T-helper 22 cell (primary cell): ENCODE data around the gene ADAM23.

Experiments
- DNase-seq: peaks from one replicate; pipeline ENCODE4 v3.0.0-alpha.2; 2020; ENCODE audit warnings: low read depth

The ADAM23 gene

DNA sequence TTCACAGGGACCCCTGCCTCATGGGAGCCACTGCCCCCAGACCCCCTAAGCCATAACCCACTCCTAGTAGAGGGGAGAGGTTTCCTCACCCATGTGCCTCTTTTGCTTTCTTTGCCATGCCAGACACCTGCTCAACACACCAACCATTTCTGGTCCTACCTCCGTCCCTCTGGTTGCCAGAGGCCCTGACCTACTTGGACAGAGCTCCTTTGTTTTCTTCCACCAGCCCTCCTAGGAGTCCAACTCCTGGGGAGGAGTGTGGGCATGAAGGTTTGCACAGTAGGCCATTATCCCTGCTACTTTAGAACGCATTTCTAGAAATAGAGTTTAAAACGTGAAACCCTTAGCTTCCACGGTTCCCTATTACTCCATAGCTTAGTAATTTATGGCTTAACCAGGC lies 122.3 kb downstream of the ADAM23 start:
- no peak for DNase-seq

DNA sequence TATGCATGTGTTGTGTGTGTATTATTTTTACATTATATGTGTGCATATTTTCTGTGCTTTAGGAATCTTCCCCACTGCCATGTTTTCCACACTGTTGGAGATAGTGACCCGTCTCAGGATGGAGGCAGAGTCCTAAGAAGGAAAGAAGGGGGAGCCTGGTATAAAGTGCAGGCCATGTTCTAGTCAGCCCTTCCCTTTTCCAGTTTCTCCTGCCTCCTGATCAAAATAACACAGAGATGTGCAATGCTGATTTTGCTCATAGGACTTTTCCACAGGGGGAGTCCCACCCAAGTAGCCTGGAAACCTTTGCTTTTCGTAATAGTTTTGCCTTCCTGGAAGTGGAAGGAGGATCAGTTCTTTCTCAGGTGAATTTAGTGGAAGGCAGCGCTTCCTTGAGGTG lies 126.1 kb downstream of the ADAM23 start:
- DNase-seq: no peak

DNA sequence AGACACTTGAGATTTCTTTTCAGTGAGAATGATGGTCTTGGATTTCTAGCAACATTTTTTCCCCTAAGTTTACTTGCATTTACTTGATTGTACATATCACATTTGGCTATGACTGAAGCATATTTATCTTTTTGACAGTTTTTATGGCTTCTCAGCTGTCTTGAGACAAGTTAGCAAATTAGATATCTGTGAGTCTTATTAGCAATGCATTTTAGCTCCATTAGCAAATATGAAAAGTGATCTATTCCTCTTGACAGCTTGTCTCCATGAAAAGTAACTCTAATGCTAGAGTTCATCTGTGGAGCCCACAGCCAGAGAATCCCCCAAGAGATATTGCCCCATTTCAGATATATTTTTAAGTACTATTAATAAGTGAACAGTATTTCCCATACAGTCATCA lies 126.9 kb downstream of the ADAM23 start:
- DNase-seq: no peak

DNA sequence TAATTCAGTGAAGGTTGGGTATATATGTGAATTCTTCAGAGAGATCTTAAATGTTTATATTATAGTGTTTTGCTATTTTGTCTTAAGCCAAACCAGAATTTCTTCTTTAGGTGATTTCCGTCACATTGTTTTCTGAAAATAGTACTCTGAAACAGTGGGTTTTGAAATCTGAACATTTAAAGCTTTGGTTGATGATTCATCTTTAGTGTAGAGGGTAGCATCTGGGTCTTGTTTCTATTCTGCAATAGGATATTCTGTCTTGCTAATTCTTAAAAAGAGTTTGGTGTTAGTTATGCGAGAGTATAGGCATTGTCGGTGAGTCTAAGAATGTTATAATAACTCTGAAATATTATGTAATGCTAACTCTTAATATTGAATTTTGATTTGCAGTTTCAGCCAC lies 129.4 kb downstream of the ADAM23 start:
- no peak for DNase-seq

DNA sequence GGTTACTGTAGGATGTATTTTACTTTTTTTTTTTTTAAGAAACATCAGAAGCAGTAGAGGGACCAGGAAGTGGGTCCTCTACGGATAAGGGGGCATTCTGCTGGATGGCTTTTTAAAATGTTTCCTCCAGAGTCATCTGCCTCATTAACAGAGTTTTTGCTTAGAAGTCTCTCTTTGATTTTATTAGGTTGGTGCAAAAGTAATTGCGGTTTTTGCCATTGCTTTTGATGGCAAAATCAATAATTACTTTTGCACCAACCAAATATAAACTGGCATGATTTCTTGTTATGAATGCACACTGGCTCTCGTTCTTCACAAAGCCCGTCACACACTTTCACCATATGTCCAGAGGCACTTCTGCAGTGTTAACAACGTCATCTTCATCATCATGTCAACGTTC lies 130.5 kb downstream of the ADAM23 start:
- no peak for DNase-seq

DNA sequence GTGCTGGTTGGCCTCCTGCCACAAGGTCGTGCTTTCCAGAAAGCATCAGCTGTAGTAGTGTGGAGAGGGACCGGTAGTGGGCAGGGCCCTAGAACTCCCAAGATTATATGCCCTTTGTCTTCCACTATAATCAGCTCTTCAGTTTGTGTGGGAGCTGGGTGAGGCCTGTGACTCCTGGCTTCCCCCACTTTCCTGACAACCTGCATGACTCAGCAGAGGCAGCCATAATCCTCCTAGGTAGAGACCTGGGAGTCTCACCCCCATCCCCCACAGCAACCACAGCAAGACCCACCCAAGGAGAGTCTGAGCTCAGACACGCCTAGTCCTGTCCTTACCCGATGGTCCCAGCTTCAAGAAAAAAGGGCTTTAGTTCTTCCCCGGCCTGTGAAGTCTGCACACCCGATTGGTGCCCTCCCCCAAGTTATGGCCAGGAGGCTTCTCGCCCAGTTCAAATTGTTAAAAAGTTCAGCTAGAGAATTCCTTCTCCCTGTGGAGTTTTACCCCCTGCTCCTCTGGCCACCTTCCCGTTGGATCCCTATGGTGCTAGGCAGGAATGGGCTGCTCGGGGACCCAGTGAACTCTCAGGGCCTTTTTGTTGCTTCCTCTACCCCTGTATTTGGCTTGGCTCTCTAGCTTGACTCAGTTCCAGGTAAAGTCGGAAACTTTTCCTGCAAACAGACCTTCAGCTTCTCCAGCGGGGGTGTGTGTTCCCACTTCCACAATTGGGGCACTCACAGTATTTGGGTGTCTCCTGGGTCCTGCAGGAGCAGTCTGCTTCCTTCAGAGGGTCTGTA lies 141.2 kb downstream of the ADAM23 start:
- DNase-seq: no peak

DNA sequence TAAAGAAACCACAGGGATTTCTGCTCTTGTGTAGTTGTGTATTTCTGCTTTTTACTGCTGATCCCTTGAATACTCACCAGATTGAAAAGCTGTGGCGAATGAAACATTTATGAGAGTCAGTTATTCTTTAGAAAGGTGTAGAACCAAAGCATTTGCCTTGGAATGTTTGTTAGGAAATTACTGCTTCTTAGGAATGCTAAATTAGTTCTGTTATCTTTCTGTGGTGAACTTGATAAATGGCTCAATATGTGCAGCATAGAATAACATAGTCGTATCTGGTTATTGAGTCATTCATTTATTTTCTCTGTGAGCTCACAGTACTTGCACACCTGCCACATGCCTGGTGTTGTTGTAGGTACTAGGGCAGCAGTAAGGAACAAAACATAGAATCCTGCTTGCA lies 142.0 kb downstream of the ADAM23 start:
- no peak for DNase-seq

DNA sequence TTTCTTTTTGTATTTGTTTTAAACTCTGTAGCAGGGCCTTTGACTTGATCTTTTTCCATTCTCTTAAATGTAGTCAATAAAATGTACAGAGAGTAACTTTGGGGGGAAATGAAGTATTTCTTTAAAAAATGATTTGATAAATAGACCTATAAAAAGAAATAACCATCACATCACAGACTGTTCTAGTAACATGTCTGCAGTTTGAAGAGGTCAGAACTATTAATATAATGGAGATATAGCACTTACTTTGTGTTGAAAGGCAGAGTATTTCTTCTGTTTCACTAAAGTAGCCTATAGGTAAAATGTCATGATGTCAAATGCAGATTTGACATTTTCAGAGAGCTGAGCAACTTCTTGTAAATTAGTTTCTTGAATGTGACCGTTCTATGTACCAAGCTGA lies 143.3 kb downstream of the ADAM23 start:
- no peak for DNase-seq

DNA sequence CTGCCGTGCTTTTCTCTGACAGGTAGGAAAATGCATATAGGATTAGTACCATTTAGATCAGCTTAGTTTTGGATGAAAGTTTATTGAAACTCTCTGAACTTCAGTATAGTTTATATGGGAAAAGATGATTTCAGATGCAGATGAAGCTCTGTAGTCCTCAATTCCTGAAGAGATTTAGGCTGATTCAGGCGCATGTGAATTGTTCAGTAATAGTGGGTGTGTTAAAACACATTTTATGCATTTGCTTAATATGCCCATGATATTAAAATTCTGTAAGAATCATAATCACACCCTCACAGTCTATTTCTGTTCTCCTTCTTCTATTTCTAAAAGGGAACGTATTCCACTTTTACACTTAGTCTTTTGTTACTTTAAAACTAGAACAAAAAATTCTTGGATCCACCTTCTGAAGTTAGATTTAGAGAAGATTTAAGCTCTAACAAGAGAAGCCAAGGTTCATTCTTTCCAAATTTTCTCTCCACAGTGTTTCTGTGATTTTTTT lies 154.4 kb downstream of the ADAM23 start:
- DNase-seq: no peak

DNA sequence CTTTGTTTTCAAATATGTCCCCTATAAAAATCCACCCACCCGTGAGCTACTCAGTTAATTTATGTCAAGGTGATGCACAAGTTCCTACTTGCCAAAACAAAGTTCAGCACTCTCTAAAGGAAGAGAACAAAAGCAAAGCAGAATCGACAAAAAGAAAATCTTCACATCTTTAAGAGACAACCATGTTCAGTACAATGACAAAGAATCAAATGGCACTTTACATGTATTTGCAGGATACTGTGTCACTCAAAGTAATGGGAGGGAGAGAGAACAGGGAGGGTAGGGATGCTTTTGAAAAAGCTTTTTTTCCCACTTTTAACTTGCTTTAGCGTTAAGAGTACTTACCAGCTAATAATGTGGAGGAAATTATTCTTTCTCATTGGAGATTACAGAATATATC lies 159.9 kb downstream of the ADAM23 start:
- no peak for DNase-seq

DNA sequence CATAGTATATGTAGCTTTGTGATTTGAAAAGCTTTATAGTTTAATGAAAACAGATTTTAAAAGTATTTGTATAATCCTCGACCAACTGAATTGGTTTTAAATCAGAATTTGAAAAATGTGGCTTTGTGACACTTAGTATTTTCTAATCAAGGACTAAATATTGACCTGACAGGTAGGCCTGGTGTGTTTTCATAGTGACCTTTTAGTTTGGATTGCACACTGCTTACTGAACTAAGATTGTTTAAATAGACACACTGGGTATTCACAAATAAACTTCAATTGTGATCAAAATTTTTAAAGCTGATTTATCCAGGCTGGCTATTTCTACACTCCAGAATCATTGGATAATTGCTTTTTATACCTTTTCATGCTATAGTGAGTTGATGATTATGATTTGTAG lies 167.1 kb downstream of the ADAM23 start:
- DNase-seq: no peak

DNA sequence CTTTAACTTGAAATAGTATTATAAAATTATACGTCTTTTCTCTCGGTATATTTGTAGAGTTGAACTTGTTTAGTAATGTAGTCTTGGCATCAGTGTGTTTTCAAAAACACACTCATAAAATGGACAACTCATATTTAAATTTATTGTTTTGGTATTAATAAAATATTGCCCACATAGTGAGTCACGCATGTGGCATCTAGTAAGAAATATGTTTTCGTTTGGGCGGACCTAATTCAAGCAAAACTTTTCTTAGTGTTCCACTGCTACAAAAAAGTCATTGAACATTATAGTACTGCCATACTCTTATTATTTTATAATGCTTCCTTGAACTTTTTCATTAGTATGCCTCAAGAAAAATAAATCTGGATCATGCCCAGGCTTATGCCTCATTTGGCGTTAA lies 167.9 kb downstream of the ADAM23 start:
- DNase-seq: no peak

DNA sequence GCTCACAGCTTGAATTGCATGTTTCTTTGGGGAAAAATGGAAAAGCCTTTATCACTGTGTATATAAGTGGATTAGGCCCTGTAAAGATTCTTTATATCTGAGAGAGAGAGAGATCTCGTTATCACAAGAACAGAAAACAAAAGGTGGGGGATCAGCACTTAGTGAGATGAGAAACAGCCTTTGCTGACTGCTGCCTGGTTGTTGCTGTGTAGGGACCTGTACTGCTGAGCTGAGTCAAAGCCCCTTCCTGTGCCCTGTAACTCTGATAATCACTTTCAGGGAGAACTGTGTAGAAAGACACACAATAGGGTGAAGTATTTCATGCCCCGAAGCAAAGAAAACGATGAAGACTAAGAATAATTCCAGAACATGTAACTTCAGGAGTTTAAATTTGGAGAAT lies 168.4 kb downstream of the ADAM23 start:
- DNase-seq: no peak

DNA sequence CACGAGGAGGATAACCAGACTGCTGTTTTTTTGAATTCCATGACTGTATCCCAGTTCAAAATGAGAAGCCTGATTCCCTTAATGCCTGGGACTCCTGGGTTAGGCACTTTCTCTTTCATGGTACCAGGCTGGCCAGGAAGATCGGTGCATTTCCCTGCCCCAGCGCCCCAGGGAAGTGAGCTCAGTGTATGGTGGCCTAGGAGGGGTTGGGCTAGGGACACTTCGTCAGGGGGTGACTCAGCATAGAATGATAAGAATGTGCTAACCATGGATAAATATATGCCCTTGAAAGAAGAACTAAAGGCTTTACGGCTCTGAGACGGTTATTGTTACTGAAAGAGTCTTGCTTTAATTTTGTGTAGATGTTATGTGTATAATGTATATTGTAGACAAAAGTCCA lies 171.5 kb downstream of the ADAM23 start:
- DNase-seq: no peak

DNA sequence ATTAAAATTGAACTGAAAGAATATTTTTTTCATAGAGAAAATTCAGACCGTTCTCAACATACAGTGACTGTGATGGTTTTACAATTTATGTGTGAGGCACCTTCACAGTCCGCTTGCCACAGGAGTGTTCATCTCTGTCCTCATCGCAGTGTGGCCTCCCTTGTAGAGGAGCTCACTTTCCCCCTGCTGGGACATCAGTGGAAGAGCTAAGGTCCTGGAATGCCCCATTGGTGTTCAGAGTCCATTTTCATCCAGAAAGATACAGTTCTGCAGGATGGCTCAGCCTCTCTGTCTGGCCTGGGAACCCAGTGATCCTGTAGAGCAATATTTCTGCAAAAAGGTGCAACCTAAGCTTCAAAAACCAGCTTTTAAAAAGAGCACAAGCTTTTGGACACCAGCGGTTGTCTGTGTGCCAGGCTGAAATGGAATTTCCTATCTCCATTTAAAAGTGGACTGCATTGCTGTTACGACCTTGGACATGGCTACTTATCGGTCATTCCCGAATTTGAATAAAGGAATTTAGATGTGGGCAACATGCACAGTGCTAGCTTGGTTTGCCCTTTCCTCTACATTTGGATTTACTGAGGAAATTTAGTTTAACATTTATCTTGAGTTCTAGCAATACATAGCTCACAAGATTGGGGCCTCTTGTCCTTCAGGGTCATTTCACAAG lies 172.2 kb downstream of the ADAM23 start:
- DNase-seq: no peak

DNA sequence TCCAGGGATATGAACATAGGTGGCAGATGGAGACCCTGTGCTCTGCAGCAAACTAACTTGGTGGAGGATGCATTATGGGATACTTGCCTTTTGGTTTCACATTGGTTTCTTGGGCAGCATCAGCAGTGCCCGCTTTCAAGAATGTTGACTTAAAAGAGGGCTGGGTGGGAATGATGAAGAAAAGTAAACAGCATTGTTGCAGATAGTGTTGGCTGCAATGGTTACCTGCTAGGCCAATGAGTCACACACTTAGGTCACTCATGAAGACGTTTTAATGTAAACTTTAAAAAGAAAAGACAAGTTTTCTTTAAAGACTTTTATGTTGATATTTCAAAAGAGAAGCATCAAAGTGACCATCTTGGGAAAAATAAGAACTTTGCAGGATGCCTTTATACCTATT lies 172.8 kb downstream of the ADAM23 start:
- DNase-seq: no peak

DNA sequence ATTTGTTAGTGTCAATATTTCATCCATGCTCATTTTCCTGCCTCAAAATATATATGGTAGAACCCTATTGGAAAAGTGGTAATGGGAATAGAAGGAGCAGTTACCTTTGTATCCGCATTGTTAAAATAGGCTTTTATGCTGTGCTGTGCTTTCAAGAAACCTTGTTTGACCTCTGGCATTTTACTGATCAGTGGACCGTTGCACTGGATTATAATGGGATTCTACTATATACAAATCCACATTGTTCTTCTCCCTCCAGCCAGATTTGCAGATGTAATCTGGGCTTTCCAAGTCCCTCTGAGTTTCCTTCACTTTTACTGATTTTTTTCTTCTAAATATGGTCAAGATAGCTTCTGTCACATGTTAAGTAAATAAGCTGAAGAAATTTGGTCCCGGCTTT lies 175.7 kb downstream of the ADAM23 start:
- no peak for DNase-seq

DNA sequence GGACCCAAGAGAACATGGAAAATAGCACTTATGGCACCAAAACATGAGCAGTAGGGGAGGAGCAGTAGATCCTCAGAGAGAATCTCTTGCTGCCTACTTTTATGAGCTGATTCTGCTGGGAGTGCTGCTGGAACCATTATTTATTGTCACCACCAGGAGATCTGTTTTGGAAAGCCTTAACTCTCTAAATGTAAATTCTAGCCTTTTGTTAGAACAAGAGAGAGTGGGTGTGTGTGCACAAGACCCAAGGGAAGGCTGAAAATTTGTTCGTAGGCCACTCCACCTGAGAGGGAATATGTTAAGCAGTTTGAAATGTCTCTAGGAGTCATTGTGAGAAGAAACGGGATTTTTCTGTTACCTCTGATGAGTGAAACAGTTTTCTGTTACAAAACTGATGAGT lies 182.8 kb downstream of the ADAM23 start:
- no peak for DNase-seq

DNA sequence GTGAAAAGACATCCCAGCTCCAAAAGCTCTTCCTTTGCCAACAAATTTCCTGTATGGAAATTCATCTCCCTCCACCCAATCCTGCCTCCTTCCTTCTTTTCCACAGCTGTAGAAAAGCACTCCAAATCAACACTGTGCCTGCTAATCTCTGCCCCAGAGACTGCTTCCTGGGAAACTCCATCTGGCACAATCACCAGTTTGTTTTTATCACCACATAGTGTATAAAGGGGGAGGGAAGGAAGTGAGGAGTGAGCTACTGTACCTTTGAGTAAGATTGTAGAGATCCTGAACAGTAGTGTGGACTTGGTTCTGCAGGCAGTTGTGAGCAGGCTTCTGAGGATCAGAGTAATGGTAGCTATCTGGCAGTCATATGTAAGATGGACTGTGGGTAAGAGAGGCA lies 184.3 kb downstream of the ADAM23 start:
- DNase-seq: no peak

DNA sequence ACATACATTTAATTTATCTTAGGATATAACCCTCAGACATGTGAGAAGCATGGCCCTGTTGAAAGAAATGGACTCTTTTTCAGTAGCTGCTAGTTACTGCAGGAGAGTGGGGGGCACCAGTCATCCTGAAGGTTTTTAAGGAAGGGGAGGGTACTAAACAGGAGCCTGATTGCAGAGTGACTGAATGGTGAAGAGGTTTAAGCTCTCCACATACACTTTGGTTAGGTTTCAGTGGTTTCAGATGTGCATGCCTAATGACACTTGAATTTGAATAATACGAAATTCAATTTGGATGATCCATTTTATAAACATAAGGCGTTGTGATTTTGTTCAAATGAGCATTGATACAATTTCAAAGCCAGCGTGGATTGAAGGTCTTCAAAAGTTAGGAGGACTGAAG lies 188.0 kb downstream of the ADAM23 start:
- DNase-seq: no peak

DNA sequence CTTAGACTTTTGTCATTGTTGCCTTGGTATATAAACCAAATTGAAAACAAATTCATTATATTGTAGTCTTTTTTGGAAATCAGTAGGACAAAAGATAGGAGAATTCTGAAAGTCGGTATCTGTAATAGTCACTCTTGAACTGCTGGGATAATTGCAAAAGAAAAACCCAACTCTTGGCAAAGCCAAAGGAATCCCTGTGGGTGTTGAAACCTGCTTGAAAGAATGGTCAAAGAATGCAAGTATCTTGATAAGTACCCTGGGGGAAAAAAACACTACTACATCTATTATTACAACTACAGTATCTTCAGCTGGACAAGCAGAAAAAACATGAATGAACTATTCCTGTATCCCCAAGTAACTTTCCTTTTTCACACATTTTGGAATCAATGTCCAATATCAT lies 191.7 kb downstream of the ADAM23 start:
- DNase-seq: no peak

DNA sequence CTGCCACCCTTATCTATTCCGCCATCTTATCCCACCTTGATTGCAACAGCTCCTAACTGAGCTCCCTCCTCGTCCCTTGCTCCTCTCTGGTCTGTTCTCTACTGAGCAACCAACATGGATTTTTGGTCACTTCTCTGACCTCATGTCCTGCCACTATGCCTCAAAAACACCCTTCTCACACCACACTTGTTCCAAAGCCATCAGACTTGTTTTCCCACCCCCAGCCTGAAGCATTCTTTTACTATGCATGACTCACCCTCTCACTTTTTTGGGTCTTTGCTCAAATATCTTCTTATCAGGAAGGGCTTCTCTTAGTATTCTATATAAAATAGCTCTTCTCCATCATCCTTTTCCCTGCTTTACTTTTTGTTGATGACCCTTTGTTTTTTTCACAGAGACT lies 196.3 kb downstream of the ADAM23 start:
- DNase-seq: no peak

DNA sequence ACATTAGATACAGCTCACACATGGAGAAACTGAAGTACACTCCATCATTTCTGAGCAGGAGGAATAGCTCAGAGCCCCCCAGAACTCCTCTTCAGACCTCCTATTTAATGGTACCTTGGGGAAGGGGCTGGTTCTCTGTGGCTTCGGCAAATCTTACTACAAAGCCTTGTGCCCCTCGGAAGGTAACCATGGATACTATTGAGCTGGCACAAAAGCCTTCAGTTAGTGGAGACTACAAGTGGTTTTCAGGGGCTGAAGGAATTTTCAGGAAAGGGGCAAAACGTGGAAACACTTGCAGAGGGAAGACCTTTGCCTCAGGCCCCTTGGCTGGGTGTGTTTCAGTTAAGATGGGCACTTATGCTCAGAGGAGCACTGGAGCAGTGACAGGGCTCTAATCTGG lies 197.9 kb downstream of the ADAM23 start:
- no peak for DNase-seq
